H1 (cell line): ENCODE data around the gene NPR2. TPM values are rescaled to one million over a fixed set of nuclear protein-coding genes. Genes with fewer than 3 reads are reported as not detected.

ENCODE experiments used
- BACH1 ChIP-seq: IDR thresholded peaks from 2 replicates; pipeline ENCODE4 v1.6.1; 2012; ENCODE audit warnings: low read length, improper control_type of control experiment
- BCL11A ChIP-seq, 2 experiments: IDR thresholded peaks; one replicate each; pipeline ENCODE4 v1.6.1; 2011; ENCODE audit warnings: low read depth in 2 of 2, low read length in 2 of 2, mild to moderate bottlenecking in 2 of 2
- CHD1 ChIP-seq: IDR thresholded peaks from 2 replicates; pipeline ENCODE4 v1.6.1; 2012; ENCODE audit warnings: low read depth, low read length, improper control_type of control experiment
- CHD2 ChIP-seq: IDR thresholded peaks from 2 replicates; pipeline ENCODE4 v1.6.1; 2012; ENCODE audit warnings: low read length, improper control_type of control experiment
- GTF2F1 ChIP-seq: IDR thresholded peaks from 2 replicates; pipeline ENCODE4 v1.6.1; 2012; ENCODE audit warnings: low read depth, low read length, improper control_type of control experiment, borderline replicate concordance
- HDAC2 ChIP-seq, 2 experiments: fragments of 300-600 bp in 1 of 2; sonication (generic) in 1 of 2; IDR thresholded peaks; 2 replicates each; pipeline ENCODE4 v1.6.1; 2011 to 2012; ENCODE audit warnings: low read depth in 2 of 2, low read length in 2 of 2, mild to moderate bottlenecking in 2 of 2, moderate library complexity in 2 of 2, borderline replicate concordance in 1 of 2, inconsistent platforms in 1 of 2
- HDAC6 ChIP-seq: IDR thresholded peaks from one replicate; pipeline ENCODE4 v1.7.1; 2012; ENCODE audit warnings: low read depth, mild to moderate bottlenecking, inconsistent platforms, low read length, moderate library complexity
- JUN ChIP-seq: IDR thresholded peaks from 2 replicates; pipeline ENCODE4 v1.6.1; 2011; ENCODE audit warnings: low read depth, mild to moderate bottlenecking, improper control_type of control experiment, low read length
- KDM4A ChIP-seq: IDR thresholded peaks from one replicate; pipeline ENCODE4 v1.7.1; 2012; ENCODE audit warnings: low read depth, mild to moderate bottlenecking, moderate library complexity, low read length, inconsistent platforms; ENCODE audit not compliant: severe bottlenecking
- NANOG ChIP-seq: IDR thresholded peaks from 2 replicates; pipeline ENCODE4 v1.6.1; 2011; ENCODE audit warnings: low read length, low read depth, mild to moderate bottlenecking, inconsistent platforms; ENCODE audit not compliant: insufficient read depth, poor library complexity, severe bottlenecking
- PHF8 ChIP-seq: fragments of 200-600 bp; sonication (generic); conservative IDR thresholded peaks from 2 replicates; pipeline ENCODE4 v1.7.1; 2012; ENCODE audit warnings: low read depth, mild to moderate bottlenecking, inconsistent platforms, low read length, moderate library complexity
- POU5F1 ChIP-seq: IDR thresholded peaks from 2 replicates; pipeline ENCODE4 v1.6.1; 2011; ENCODE audit warnings: low read depth, mild to moderate bottlenecking, low read length, moderate library complexity
- RFX5 ChIP-seq: IDR thresholded peaks from 2 replicates; pipeline ENCODE4 v1.6.1; 2011; ENCODE audit warnings: low read depth, low read length, improper control_type of control experiment, borderline replicate concordance
- SP2 ChIP-seq: IDR thresholded peaks from 2 replicates; pipeline ENCODE4 v1.6.1; 2012; ENCODE audit warnings: mild to moderate bottlenecking, low read length, inconsistent platforms
- SP4 ChIP-seq: IDR thresholded peaks from 2 replicates; pipeline ENCODE4 v1.6.1; 2012; ENCODE audit warnings: low read length, inconsistent platforms
- TAF1 ChIP-seq: IDR thresholded peaks from 2 replicates; pipeline ENCODE4 v1.6.1; 2011; ENCODE audit warnings: mild to moderate bottlenecking, low read depth, low read length
- TBP ChIP-seq: IDR thresholded peaks from 2 replicates; pipeline ENCODE4 v1.6.1; 2011; ENCODE audit warnings: low read depth, low read length, improper control_type of control experiment
- USF2 ChIP-seq: IDR thresholded peaks from 2 replicates; pipeline ENCODE4 v1.6.1; 2011; ENCODE audit warnings: low read length, improper control_type of control experiment
- polyA plus RNA-seq, 7 experiments: library from polyadenylated mRNA; depleted of rRNA in 3 of 7; stranded (reverse) in 5 of 7; unstranded in 2 of 7; fragments of >200 nt in 5 of 7; fragments of 200-250 nt in 2 of 7; gene quantifications; 1 replicate in 5 of 7; 2 replicates in 1 of 7; 4 replicates in 1 of 7; pipeline versions ENCODE4 v1.2.1 to v1.2.3, GENCODE V29; 2011 to 2013; ENCODE audit warnings: missing spikeins in 2 of 7, mixed read lengths in 2 of 7
- total RNA-seq: library from RNA; stranded (reverse); fragmentation: NEBNext Ultra II Directional; extraction: Animal tissue kit (Norgen Biotek cat#: 25700); gene quantifications from 2 replicates; pipeline ENCODE4 v1.2.1, GENCODE V29; 2021

The NPR2 gene
- total and polyA plus RNA-seq, 2 of the 8 experiments (the other 6 are each of a cell fraction or from before 2014, with no cell fraction given): 11.0 to 17.0 TPM

GRCh38 chr9:35814841-35815543, 23.6 kb downstream of the NPR2 start, which contains the start of gene HINT2 (continued):
- no peak for TF ChIP-seq CHD1
- peak; percentile 29; the same call in 1 of the 2 replicates for TF ChIP-seq SP2
- no peak; the same call in 1 of the 2 replicates for TF ChIP-seq BACH1
- no peak for TF ChIP-seq NANOG
- TF ChIP-seq POU5F1: no peak
- TF ChIP-seq KDM4A: peak; percentile 79
- no peak for TF ChIP-seq BCL11A (IDR thresholded peaks at IDR 0.05; ENCODE audit: low read depth in 2 of 2, low read length in 2 of 2)
- TF ChIP-seq CHD2: no peak; the same call in 1 of the 2 replicates
- TF ChIP-seq GTF2F1: no peak
- peak; percentile 93 for TF ChIP-seq PHF8
- TF ChIP-seq JUN: no peak
- TF ChIP-seq USF2: no peak
- peak; percentile 55; the same call in 1 of the 2 replicates for TF ChIP-seq SP4
- peak; percentile 72 for TF ChIP-seq TAF1
- no peak for TF ChIP-seq HDAC6
- TF ChIP-seq RFX5: no peak
- TF ChIP-seq TBP: peak; percentile 37
- peak in 1 of 2 experiments; percentile 54; a peak in 1 of 4 replicates for TF ChIP-seq HDAC2 (IDR thresholded peaks at IDR 0.05; ENCODE audit: borderline replicate concordance in 1 of 2, low read depth in 2 of 2, low read length in 2 of 2)
